Esophagus muscularis mucosa (tissue), 3 donors: ENCODE measurements around the gene RPH3AL.

Experiments
- POLR2A ChIP-seq: fragments of 450-650 bp; IDR thresholded peaks from one replicate; pipeline ENCODE4 v1.6.1; 2017; ENCODE audit warnings: antibody characterized with exemption, moderate library complexity, mild to moderate bottlenecking, low read depth
- POLR2AphosphoS5 ChIP-seq, 2 donors: sonication (generic); formaldehyde crosslinking; IDR thresholded peaks; one replicate each; pipeline ENCODE4 v1.6.1; 2017; ENCODE audit warnings: antibody characterized with exemption in 2 of 2
- TF ChIP-seq, protein P1 (sequence below), 3 experiments: fragments of 200-600 bp in 2 of 3; fragments of 450-650 bp in 1 of 3; sonication (generic) in 2 of 3; IDR thresholded peaks; one replicate each; pipeline ENCODE4 v1.5.1; 2017 to 2019; ENCODE audit warnings: antibody characterized with exemption in 3 of 3, mild to moderate bottlenecking in 2 of 3, moderate library complexity in 1 of 3

DNA sequence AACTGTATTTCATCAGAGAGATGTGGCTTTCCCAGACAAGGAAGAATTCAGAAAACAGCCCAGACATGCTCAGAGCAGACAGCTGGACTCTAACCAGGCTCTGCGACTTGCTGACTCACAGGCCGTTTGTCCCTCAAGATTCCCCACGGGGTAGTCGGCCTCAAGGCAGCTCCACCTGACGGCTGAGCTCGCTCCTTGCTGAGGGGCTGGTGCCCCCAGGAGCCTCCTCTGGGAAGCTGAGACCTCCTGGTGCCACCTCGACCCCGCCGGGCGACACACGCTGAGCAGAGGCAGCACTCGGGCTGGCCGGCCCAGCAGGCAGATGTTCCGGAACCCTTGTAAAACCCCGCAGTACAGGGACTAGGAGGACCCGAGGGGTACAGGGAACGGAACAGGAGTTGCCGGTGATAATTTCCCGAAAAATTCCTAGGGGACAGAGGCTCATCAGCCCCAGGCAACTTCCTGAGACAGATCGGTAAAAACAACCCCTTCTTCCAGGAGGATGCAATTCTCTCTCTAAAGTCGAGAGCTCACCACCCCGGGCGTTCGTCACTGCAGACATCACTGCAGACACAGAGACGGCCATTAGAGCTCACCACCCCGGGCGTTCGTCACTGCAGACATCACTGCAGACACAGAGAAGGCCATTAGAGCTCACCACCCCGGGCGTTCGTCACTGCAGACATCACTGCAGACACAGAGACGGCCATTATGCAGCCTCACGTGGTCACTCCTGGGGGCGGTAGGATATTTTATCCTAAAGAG, 19.9 kb downstream of the RPH3AL start:
- TF ChIP-seq, protein P1, sequence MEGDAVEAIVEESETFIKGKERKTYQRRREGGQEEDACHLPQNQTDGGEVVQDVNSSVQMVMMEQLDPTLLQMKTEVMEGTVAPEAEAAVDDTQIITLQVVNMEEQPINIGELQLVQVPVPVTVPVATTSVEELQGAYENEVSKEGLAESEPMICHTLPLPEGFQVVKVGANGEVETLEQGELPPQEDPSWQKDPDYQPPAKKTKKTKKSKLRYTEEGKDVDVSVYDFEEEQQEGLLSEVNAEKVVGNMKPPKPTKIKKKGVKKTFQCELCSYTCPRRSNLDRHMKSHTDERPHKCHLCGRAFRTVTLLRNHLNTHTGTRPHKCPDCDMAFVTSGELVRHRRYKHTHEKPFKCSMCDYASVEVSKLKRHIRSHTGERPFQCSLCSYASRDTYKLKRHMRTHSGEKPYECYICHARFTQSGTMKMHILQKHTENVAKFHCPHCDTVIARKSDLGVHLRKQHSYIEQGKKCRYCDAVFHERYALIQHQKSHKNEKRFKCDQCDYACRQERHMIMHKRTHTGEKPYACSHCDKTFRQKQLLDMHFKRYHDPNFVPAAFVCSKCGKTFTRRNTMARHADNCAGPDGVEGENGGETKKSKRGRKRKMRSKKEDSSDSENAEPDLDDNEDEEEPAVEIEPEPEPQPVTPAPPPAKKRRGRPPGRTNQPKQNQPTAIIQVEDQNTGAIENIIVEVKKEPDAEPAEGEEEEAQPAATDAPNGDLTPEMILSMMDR (IDR thresholded peaks at IDR 0.05): no peak
- TF ChIP-seq POLR2AphosphoS5 (IDR thresholded peaks at IDR 0.05) (peak; percentile 19 to 35), POLR2A (no peak)
